Activated naive CD4-positive, alpha-beta T cell treated with anti-CD3 and anti-CD28 coated beads, Interleukin-2, amount 50 U/mL, for 24 hours (primary cell): ENCODE results near the gene KRTAP1-5.

Source experiments
- H3K27ac Mint-ChIP-seq: one replicate; pipeline ENCODE4 v1.8.0; 2021; ENCODE audit warnings: mild to moderate bottlenecking, mixed read lengths
- H3K27me3 Mint-ChIP-seq: one replicate; pipeline ENCODE4 v1.8.0; 2021; ENCODE audit warnings: mixed read lengths
- H3K36me3 Mint-ChIP-seq: one replicate; pipeline ENCODE4 v1.8.0; 2021; ENCODE audit warnings: mixed read lengths
- H3K4me1 Mint-ChIP-seq: one replicate; pipeline ENCODE4 v1.8.0; 2021; ENCODE audit warnings: mixed read lengths
- H3K4me3 Mint-ChIP-seq: one replicate; pipeline ENCODE4 v1.8.0; 2021; ENCODE audit warnings: mild to moderate bottlenecking, mixed read lengths
- H3K9me3 Mint-ChIP-seq: one replicate; pipeline ENCODE4 v1.8.0; 2021; ENCODE audit warnings: mixed read lengths

Gene KRTAP1-5

GRCh38 chr17:40997361-40997760 is 29.6 kb downstream of the KRTAP1-5 start:
- H3K4me1 Mint-ChIP-seq = no peaks in the 10 kb centered on the region
- H3K27me3 Mint-ChIP-seq = peaks cover 20% of the 10 kb centered on the region
- H3K4me3 Mint-ChIP-seq = no peak overlapping the region
- H3K27ac Mint-ChIP-seq = no peak overlapping the region
- no peaks in the 10 kb centered on the region for H3K9me3 Mint-ChIP-seq
- H3K36me3 Mint-ChIP-seq = peaks cover 2% of the 10 kb centered on the region

GRCh38 chr17:40996829-40997228 is 30.2 kb downstream of the KRTAP1-5 start:
- Mint-ChIP-seq H3K27me3 (peaks cover 23% of the 10 kb centered on the region), H3K4me3 (no peak overlapping the region), H3K4me1 (no peaks in the 10 kb centered on the region), H3K9me3 (no peaks in the 10 kb centered on the region), H3K36me3 (peaks cover 2% of the 10 kb centered on the region), H3K27ac (no peak overlapping the region)

- peaks cover 23% of the 10 kb centered on the region for H3K27me3 Mint-ChIP-seq
- no peak overlapping the region for H3K27ac Mint-ChIP-seq
- no peaks in the 10 kb centered on the region for H3K4me1 Mint-ChIP-seq
- peaks cover 2% of the 10 kb centered on the region for H3K36me3 Mint-ChIP-seq
- no peaks in the 10 kb centered on the region for H3K9me3 Mint-ChIP-seq
- H3K4me3 Mint-ChIP-seq = no peak overlapping the region
Measured at GRCh38 chr17:40995116-40995515, 31.9 kb downstream of the KRTAP1-5 start.

- Mint-ChIP-seq H3K4me3 (no peak within 1 kb of the TSS), H3K27me3 (peaks cover 19% of the 10 kb centered on the region), H3K9me3 (no peaks in the 10 kb centered on the region), H3K27ac (no peak within 1 kb of the TSS), H3K36me3 (no peaks in the 10 kb centered on the region), H3K4me1 (no peaks in the 10 kb centered on the region)
Measured at GRCh38 chr17:40993839-40994238, 33.2 kb downstream of the KRTAP1-5 start, which contains the start of gene KRTAP3-3. Gene KRTAP3-3, minus strand, starts transcription at chr17:40994164. Its CDS starts 67 bp downstream, at chr17:40994097.

- Mint-ChIP-seq H3K27me3 (peaks cover 16% of the 10 kb centered on the region), H3K4me1 (no peaks in the 10 kb centered on the region), H3K36me3 (no peaks in the 10 kb centered on the region)
Measured at GRCh38 chr17:40993084-40993483, 33.9 kb downstream of the KRTAP1-5 start.

GRCh38 chr17:40992666-40993065 is 34.3 kb downstream of the KRTAP1-5 start:
- no peak overlapping the region for H3K4me3 Mint-ChIP-seq
- H3K27me3 Mint-ChIP-seq = peaks cover 16% of the 10 kb centered on the region
- H3K27ac Mint-ChIP-seq = no peak overlapping the region
- no peaks in the 10 kb centered on the region for H3K4me1 Mint-ChIP-seq
- no peaks in the 10 kb centered on the region for H3K36me3 Mint-ChIP-seq
- H3K9me3 Mint-ChIP-seq = no peaks in the 10 kb centered on the region

More at GRCh38 chr17:40993084-40993483, 33.9 kb downstream of the KRTAP1-5 start:
- no peak overlapping the region for H3K4me3 Mint-ChIP-seq
- H3K9me3 Mint-ChIP-seq = no peaks in the 10 kb centered on the region
- no peak overlapping the region for H3K27ac Mint-ChIP-seq

- Mint-ChIP-seq H3K27me3 (peaks cover 2% of the 10 kb centered on the region), H3K9me3 (no peaks in the 10 kb centered on the region), H3K4me1 (no peaks in the 10 kb centered on the region), H3K27ac (no peak overlapping the region), H3K36me3 (no peaks in the 10 kb centered on the region), H3K4me3 (no peak overlapping the region)
Measured at GRCh38 chr17:40986920-40987319, 40.1 kb downstream of the KRTAP1-5 start.

GRCh38 chr17:40984226-40984625 is 42.8 kb downstream of the KRTAP1-5 start, which contains the start of gene KRT40:
Gene KRT40, minus strand, starts transcription at chr17:40984326. Its CDS starts 53 bp downstream, at chr17:40984273.
- H3K4me3 Mint-ChIP-seq = no peak within 1 kb of the TSS
- no peaks in the 10 kb centered on the region for H3K9me3 Mint-ChIP-seq
- H3K27ac Mint-ChIP-seq = no peak within 1 kb of the TSS
- no peaks in the 10 kb centered on the region for H3K4me1 Mint-ChIP-seq
- peaks cover 2% of the 10 kb centered on the region for H3K27me3 Mint-ChIP-seq
- H3K36me3 Mint-ChIP-seq = no peaks in the 10 kb centered on the region

- Mint-ChIP-seq H3K4me1 (no peaks in the 10 kb centered on the region), H3K4me3 (no peak overlapping the region)
Measured at GRCh38 chr17:40981115-40981514, 45.9 kb downstream of the KRTAP1-5 start.

GRCh38 chr17:40980596-40980995 is 46.4 kb downstream of the KRTAP1-5 start:
- H3K27ac Mint-ChIP-seq = no peak overlapping the region
- H3K27me3 Mint-ChIP-seq = peaks cover 5% of the 10 kb centered on the region
- no peaks in the 10 kb centered on the region for H3K4me1 Mint-ChIP-seq
- H3K9me3 Mint-ChIP-seq = no peaks in the 10 kb centered on the region
- no peaks in the 10 kb centered on the region for H3K36me3 Mint-ChIP-seq
- no peak overlapping the region for H3K4me3 Mint-ChIP-seq

More at GRCh38 chr17:40981115-40981514, 45.9 kb downstream of the KRTAP1-5 start:
- Mint-ChIP-seq H3K27me3 (peaks cover 5% of the 10 kb centered on the region), H3K27ac (no peak overlapping the region), H3K9me3 (no peaks in the 10 kb centered on the region), H3K36me3 (no peaks in the 10 kb centered on the region)

- no peak overlapping the region for H3K4me3 Mint-ChIP-seq
- peaks cover 7% of the 10 kb centered on the region for H3K27me3 Mint-ChIP-seq
- no peak overlapping the region for H3K27ac Mint-ChIP-seq
- H3K36me3 Mint-ChIP-seq = no peaks in the 10 kb centered on the region
- no peaks in the 10 kb centered on the region for H3K4me1 Mint-ChIP-seq
- H3K9me3 Mint-ChIP-seq = no peaks in the 10 kb centered on the region
Measured at GRCh38 chr17:40980117-40980516, 46.9 kb downstream of the KRTAP1-5 start.

- Mint-ChIP-seq H3K27me3 (peaks cover 5% of the 10 kb centered on the region), H3K36me3 (no peaks in the 10 kb centered on the region), H3K9me3 (no peaks in the 10 kb centered on the region)
Measured at GRCh38 chr17:40978575-40979151, 48.3 kb downstream of the KRTAP1-5 start.

More at GRCh38 chr17:40978575-40979151, 48.3 kb downstream of the KRTAP1-5 start:
- H3K4me3 Mint-ChIP-seq = no peak overlapping the region
- H3K4me1 Mint-ChIP-seq = no peaks in the 10 kb centered on the region
- H3K27ac Mint-ChIP-seq = no peak overlapping the region
